ENCODE data around the gene OSBPL8. TPM values are rescaled to one million over a fixed set of nuclear protein-coding genes. Genes with fewer than 3 reads are reported as not detected.

Gene OSBPL8
- total and polyA plus RNA-seq, 11 donors: 4.5 to 58.7 (median 43.7) TPM

- Histone ChIP-seq H3K27ac (no peak overlapping the region), H3K9me3 (no peaks in the 10 kb centered on the region), H3K4me3 (no peak overlapping the region), H3K36me3 (no peaks in the 10 kb centered on the region), H3K4me1 (peaks cover 0 to 21% (median 0%) of the 10 kb centered on the region in 12 donors), H3K27me3 (no peaks in the 10 kb centered on the region)
- ATAC-seq (peak in 2 of 4 donors; percentile 43 to 44), DNase-seq (peak in 1 of 5 donors; percentile 15)
- WGBS, 4 donors: 73 to 82% (median 75%) methylated on average over 3 of the region's 3 CpGs
- TF ChIP-seq POLR2A (IDR thresholded peaks at IDR 0.05) (no peak), CTCF (IDR thresholded peaks at IDR 0.05) (peak; percentile 55 to 78 (median 66))
- intact Hi-C loops (cut with DNase I): loop anchor here in 2 of 10 donors (5.0 to 10.0 kb wide), 3 partner anchors 70 to 522 kb away; no protein-coding TSS in a partner anchor
These were observed 27.3 kb upstream of the OSBPL8 start for GRCh38 chr12:76586764-76587395.

GRCh38 chr12:76583301-76583700, 23.7 kb upstream of the OSBPL8 start:
- 79 to 89% (median 87%) methylated on average over 3 of the region's 3 CpGs for WGBS, 4 donors
- no peak for ATAC-seq
- intact Hi-C loops (cut with DNase I): loop anchor here in 1 of 10 donors (10.0 kb wide), 2 partner anchors 198 to 518 kb away; no protein-coding TSS in a partner anchor

GRCh38 chr12:76573840-76574373, 14.3 kb upstream of the OSBPL8 start:
- intact Hi-C loops (cut with DNase I): no loop called here
- ATAC-seq (no peak), DNase-seq (no peak)
- H3K27me3 ChIP-seq: no peaks in the 10 kb centered on the region
- no peaks in the 10 kb centered on the region for H3K36me3 ChIP-seq
- H3K4me3 ChIP-seq: no peak overlapping the region
- WGBS, 4 donors: 100% methylated on average over 1 of the region's 1 CpG
- peaks cover 0 to 6% (median under 1%) of the 10 kb centered on the region in 12 donors for H3K4me1 ChIP-seq
- TF ChIP-seq POLR2A (IDR thresholded peaks at IDR 0.05) (no peak), CTCF (IDR thresholded peaks at IDR 0.05) (no peak)
- no peak overlapping the region for H3K27ac ChIP-seq
- H3K9me3 ChIP-seq: peaks cover 0 to 13% (median 0%) of the 10 kb centered on the region in 12 donors

More at GRCh38 chr12:76583301-76583700, 23.7 kb upstream of the OSBPL8 start:
- Histone ChIP-seq H3K4me1 (peaks cover 0 to 4% (median 0%) of the 10 kb centered on the region in 12 donors), H3K27me3 (no peaks in the 10 kb centered on the region), H3K4me3 (no peak overlapping the region), H3K27ac (no peak overlapping the region), H3K36me3 (no peaks in the 10 kb centered on the region), H3K9me3 (peaks cover 0 to 13% (median 0%) of the 10 kb centered on the region in 12 donors)
- TF ChIP-seq POLR2A (IDR thresholded peaks at IDR 0.05) (no peak), CTCF (IDR thresholded peaks at IDR 0.05) (no peak)
- DNase-seq: no peak

GRCh38 chr12:76571256-76571655, 11.7 kb upstream of the OSBPL8 start:
- WGBS, 4 donors: 84 to 93% (median 90%) methylated on average over 3 of the region's 3 CpGs
- Histone ChIP-seq H3K27me3 (no peaks in the 10 kb centered on the region), H3K4me1 (peaks cover 0 to 7% (median 3%) of the 10 kb centered on the region in 12 donors), H3K27ac (no peak overlapping the region), H3K4me3 (no peak overlapping the region), H3K9me3 (no peaks in the 10 kb centered on the region), H3K36me3 (no peaks in the 10 kb centered on the region)
- no peak for DNase-seq
- intact Hi-C loops (cut with DNase I): no loop called here
- no peak for ATAC-seq
- TF ChIP-seq POLR2A (IDR thresholded peaks at IDR 0.05) (no peak), CTCF (IDR thresholded peaks at IDR 0.05) (no peak)
